Fibroblast of mammary gland (primary cell): Measurements from ENCODE around the gene MED6.

Source experiments
- DNase-seq: peaks from one replicate; pipeline ENCODE4 v3.0.0-alpha.2; 2010; ENCODE audit warnings: low read depth
- H3K4me3 ChIP-seq: 2 replicates; pipeline ENCODE4 v1.5.1; 2011; ENCODE audit warnings: low read depth, mild to moderate bottlenecking, low read length, moderate library complexity; ENCODE audit not compliant: control insufficient read depth
- CTCF ChIP-seq: conservative IDR thresholded peaks from 2 replicates; pipeline ENCODE4 v1.5.1; 2011; ENCODE audit warnings: low read depth, low read length, inconsistent platforms; ENCODE audit not compliant: control insufficient read depth, insufficient read depth

Gene MED6, protein sequence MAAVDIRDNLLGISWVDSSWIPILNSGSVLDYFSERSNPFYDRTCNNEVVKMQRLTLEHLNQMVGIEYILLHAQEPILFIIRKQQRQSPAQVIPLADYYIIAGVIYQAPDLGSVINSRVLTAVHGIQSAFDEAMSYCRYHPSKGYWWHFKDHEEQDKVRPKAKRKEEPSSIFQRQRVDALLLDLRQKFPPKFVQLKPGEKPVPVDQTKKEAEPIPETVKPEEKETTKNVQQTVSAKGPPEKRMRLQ

DNA sequence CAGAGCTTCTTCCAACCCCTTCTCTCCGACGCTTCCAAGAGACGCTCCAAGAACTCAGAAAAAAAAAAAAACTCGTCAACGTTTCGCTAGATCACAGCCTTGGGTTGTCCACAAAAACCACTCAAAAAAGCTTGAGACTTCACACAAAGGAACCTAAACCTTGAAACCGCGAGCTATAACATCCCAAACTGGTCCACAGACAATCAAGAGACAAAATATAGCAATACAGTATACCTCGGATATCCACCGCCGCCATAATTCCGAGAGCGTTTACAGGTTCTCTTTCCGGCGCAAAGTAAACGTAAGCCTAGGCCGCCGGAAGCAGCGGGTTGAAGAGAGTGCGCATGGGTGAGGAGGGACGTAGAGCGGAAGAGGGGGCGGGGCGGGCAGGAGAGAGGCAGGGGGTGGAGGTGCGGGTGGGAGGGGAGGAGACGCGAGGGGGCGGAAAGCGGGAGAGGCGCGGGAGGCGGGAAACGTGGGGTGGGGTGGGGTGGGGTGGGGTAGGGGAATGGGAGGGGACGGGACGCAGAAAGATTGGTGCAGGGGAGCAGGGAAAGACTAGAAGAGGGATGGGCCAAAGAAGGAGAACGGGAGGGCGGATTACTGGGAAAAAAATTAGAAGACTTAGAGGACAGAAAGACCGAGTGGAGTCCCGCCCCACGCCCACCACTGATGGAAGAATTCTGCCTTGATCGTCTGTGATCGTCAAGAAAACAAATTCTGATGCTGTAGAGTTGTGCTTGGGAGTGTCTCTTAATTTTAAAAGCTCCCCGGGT lies at the start of gene MED6:
TSS of gene MED6 (minus strand) at position 274 of the 776 bp plus-strand sequence. CDS start at position 256, 18 bp downstream.
- TF ChIP-seq CTCF = no peak
- DNase-seq = peak; percentile 88

GRCh38 chr14:70649803-70650202 lies 49.3 kb upstream of the MED6 start:
- no peak overlapping the region for H3K4me3 ChIP-seq
- DNase-seq = no peak
- TF ChIP-seq CTCF = no peak

More for the DNA sequence above, at the start of gene MED6:
- peak within 1 kb of the TSS; percentile 83 for H3K4me3 ChIP-seq

- no peak overlapping the region for H3K4me3 ChIP-seq
- TF ChIP-seq CTCF = no peak
- no peak for DNase-seq
Observed at GRCh38 chr14:70648346-70648745, 47.9 kb upstream of the MED6 start.

GRCh38 chr14:70646705-70647104 lies 46.2 kb upstream of the MED6 start:
- no peak overlapping the region for H3K4me3 ChIP-seq
- TF ChIP-seq CTCF = no peak
- no peak for DNase-seq

DNA sequence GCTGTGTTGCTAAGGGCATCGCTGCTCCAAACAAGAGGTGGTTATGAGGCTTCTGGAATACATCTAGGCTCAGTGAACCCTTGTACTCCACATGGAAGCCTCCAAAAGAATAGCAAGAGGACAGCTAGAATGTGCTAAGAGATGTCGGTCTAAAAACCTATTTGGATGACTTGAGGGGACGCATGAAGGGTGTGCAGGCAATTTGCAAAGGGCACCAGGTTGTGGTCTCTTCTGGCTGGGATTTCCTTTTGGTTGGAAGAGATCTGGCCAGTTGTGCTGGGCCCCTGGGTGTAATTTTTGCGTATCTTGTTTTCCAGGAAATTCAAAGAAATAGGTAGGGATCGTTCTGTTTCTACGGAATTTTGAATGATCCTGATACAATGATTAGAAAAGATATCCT lies 45.4 kb upstream of the MED6 start:
- TF ChIP-seq CTCF = no peak
- no peak overlapping the region for H3K4me3 ChIP-seq
- no peak for DNase-seq

DNA sequence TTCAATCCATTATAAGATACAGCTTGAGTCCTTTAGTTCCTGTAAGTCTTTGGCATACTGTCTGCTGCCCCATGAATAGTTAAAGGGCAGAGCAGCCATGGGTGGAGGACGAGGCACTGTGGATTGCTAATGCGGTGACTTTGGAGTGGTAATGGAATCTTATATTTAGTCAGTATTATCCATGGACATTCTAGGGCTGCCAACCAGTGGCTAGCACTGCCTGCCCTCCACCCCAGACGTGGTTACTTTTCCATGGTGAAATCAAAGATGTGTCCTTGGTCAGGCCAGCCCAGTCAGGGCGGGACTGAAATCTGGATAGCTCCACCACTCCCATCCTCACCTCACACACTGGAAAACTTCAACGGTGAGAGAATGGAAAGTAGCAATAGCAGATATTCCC lies 43.5 kb upstream of the MED6 start:
- TF ChIP-seq CTCF = no peak
- no peak for DNase-seq
- no peak overlapping the region for H3K4me3 ChIP-seq
